Ramos (cell line): ENCODE measurements around the gene UNC5B.

ENCODE experiments used
- in situ Hi-C: fragments of 300-500 bp; cut with MboI; formaldehyde crosslinking; loops from one replicate; pipeline ENCODE4 v1.14.3; 2022; ENCODE audit warnings: low sequenced_read_pairs; ENCODE audit not compliant: unreplicated experiment

The UNC5B gene

DNA sequence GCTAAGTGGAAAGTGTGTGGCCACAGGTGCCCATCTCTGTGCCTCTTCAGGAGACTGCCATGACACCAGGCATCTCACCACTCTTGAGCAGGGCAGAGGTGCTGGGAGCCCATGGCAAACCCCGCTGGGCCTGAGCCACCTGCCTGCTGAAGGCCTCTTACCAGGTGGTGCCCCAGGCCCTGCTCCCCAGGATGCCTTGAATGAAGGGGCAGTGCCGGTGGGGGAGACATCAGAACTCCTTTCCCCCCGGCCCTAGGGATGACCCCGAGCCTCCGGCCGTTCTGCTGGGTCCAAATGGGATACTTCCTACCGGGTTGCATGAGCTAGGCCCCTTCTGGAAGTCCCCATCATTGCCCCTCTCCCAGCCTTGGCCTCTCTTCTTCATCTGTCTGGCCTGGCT, 37.6 kb downstream of the UNC5B start:
- in situ Hi-C loops, result no loop called here

DNA sequence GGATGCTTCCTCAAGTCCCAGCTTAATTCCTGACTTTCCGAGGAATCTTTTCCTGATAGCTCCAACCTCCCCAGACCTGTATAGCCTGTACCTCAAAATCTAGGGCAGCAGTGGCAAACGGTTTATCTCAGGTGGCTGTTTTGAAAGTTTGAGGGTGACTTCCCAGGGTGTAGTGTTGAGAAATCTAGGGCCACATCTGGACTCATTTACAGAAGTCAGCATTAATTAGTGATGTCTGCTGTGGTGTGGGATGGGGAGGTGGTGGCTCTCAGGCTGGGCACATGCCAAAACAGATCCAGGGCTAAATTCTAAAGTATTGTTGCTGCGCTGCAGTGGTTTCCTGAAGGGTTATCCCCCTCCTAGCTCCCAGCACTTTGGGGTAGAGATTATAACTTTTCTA, 38.0 kb downstream of the UNC5B start:
- in situ Hi-C loops, result no loop called here

DNA sequence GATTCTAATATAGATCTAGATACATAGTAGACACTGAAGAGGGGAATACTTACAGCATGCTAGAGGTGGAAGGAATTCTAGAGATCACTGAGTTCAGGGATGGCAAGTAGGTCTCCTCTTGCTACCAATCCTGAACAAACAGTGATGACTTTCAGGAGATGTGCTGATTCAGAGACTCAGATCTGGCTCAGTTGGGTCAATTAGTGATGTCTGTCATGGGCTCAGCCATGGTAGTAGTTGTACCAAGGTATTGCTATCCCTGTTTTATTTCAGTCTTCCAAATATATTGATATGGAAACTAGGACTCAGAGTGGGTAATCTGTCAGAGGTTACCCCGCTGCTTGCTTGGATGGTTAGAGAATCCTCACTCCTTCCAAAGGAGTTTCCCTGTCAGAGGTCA, 38.5 kb downstream of the UNC5B start:
- in situ Hi-C loops, result no loop called here

GRCh38 chr10:71251319-71251718, 38.9 kb downstream of the UNC5B start:
- in situ Hi-C loops, result no loop called here

- in situ Hi-C loops, result no loop called here
Observed at GRCh38 chr10:71252220-71252619, 39.9 kb downstream of the UNC5B start.

DNA sequence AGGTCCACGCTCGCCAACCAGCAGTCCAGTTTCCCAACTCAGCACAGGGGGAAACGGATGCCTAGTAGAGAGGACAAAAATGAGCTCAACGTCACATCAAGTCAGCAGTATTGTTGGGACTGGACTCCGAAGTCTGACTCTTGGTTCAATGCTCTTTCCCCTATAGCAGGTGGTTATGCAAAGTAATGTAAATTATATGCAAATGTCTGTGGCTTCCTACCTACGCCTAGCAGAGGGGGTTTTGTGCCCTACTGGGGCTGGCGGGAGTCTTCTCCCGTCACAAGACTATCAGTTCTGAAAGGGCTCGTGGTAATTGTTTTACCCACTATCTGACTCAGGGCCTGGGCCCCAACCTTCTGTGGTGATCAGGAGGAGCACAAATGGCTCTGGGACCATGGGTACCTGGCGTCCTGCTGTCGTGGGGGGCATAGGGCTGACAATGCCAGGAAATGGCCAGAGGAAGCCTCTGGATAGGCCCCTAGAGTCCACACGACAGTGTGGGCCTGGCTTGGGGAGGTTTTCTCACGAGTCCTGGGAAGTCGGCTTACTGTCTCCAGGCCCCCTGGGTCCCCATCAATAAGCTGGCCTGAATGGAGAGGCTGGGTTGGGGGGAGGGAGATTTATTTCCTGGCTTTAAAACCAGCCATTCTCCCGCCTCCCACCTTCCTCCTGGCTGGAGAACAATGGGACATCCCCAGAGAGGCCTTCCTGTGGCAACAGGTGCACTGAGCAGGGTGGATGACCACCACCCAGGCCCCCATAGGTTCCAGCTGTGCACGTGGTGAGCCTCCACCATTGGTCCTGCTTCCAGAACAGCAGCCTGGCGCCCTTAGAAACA, 41.8 kb downstream of the UNC5B start:
- in situ Hi-C loops, result no loop called here

GRCh38 chr10:71254834-71255549, 42.6 kb downstream of the UNC5B start:
- in situ Hi-C loops, result no loop called here

DNA sequence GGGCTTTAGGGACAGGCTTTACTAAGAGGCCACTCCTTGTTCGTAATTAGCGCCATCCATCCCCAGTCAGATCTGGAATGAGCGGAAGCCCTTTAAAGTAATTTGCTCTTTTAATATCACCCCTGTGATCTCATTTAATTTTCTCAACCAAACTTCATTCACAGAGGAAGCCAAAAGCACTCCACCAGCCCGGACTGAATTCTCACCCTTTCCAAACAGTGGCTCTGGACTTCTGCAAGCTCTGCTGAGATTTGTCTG, 43.1 kb downstream of the UNC5B start:
- in situ Hi-C loops, result no loop called here

DNA sequence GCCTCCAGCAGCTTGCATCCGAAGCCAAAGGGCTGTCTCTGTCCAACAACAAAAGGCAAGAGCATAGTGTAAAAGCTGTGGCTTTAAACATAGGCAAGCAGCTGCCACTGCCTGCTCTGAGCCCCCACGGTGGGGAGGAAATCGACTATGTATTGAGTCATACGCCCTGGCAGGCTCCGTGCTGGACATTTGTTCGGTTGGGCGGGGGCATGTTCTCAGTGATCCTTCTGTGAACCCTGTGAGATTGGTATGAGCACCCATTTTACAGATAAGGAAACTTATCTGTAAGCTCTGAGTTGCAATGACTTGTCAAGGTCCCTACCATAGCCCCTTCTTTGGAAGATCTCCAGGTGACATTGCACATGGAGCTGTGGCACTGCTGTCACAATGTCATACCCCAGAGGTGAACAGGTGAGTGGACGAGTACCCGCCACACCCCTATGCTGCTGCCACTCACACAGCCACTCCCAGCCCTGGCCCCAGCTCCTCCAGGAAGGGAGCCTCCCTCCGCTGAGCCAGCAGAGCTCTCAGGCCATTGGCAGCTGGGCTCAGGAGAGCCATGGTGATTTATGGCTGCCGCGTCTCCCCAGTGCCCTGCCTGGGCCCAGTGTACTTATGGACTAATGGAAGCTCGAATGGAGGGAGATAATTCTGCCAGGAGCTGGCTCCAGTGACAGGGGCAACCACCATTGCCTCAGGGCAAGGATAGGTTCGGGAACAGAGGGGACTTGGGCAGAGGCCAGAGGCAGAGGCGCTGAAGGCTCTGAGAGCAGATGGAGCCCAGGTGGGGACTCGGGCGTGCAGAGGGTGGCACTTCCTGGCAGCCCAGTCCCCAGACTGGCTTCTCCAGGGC, 43.7 kb downstream of the UNC5B start:
- in situ Hi-C loops, result no loop called here

GRCh38 chr10:71256661-71257318, 44.4 kb downstream of the UNC5B start:
- in situ Hi-C loops, result no loop called here

DNA sequence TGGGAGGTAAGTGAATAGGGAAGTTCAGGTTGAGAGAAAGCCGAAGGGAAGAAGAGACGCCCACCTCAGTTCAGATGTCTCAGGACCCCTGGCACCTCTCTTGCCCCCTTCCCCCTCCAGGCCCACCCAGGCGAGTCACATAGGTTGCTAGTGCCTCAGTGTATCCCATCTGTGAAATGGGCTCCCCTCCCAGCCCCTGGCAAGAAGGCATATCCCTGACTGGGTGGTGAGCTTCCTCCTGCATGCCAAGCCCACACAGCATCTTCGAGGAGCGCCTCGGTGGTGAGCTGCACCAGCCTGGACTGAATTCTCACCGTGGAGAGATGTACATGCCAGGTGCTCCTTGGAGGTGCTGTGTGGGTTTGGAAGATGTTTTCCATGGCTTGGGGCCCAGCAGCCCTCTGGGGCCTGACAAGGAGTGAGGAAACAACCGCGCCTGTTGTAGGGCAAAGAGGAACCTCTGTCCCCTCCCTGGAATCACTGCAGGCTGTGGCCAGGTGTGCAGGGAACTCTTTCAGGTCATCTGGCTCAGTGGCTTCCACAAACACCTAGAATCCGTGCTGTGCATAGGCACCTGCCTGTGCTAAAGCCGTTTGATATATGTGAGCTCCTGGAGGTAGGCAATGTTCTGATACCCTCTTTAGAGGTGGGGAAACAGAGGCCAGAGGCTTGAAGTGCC, 45.1 kb downstream of the UNC5B start:
- in situ Hi-C loops, result no loop called here

DNA sequence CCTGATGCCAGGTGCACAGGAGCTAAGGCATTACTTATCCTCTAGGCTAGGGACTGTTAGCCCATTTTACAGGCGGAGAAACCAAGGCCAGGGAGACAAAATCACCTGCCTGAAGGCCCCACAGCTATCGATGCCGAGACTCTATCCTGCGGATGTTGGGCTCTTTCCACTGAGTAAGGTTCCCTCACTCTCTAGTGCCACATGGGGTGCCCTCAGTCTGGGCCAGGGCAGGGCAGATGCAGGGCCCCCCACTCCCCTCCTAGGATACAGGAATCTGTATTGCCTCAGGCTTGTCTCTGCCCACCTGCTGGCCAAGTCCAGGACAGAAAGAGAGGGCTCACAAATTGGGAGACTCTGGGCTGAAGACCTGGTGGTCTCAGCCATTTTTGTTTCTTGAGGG, 45.7 kb downstream of the UNC5B start:
- in situ Hi-C loops, result no loop called here

- in situ Hi-C loops, result no loop called here
Observed at GRCh38 chr10:71258446-71259145, 46.2 kb downstream of the UNC5B start.

- in situ Hi-C loops, result no loop called here
Observed at GRCh38 chr10:71259282-71259681, 46.9 kb downstream of the UNC5B start.

DNA sequence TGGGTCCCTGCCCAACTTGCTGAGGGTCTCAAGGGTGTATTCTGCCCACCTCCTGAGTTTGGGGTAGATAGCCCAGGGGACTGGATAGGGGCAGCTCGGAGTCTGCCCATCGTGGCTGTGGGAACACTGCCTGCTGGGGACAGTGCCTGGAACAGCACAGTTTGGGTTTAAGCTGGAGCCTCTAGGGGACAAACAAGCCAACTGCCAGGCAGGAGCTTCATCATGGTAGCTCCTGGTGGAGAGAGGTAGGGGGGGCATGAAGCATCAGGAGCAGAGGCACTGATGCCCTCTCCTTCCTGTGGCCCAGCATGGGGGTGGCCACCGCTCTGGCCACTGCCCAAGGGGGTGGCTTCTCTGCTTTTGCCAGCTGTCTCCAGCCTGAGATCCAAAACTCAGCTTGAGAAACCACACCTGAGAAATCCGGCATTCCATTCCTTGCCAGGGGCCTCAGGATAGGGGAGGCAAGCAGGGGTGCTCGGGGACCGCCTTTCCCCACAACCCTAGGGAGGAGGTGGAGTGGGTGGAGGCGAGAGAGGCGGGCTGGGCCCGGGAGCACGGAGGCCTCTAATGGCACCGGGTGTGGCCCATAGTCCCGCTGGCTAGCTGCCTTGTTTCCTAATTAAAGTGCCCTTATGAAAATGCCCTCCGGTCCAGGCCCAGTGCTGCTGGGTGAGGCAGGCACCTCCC, 47.6 kb downstream of the UNC5B start:
- in situ Hi-C loops, result no loop called here

GRCh38 chr10:71260622-71261325, 48.4 kb downstream of the UNC5B start:
- in situ Hi-C loops, result no loop called here

GRCh38 chr10:71262027-71262426, 49.7 kb downstream of the UNC5B start:
- in situ Hi-C loops, result no loop called here

DNA sequence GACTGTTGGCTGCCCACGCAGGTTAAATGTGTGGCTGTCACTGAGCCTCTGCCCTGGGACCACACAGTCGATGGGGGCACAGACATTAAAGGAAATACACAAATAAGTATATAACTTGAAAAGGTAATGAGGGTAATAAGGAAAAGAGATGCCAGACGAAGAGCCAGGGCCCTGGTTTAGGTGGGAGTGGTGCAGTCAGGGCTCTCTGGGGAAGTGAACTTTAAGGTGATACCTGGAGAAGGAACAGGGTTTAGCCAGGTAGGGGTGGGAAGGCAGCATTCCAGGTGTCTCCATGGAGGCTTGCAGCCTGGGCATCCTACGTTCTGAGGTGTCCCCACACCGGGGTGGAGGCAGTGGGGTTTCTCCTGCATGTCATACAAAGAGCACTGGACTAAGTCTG, 50.4 kb downstream of the UNC5B start:
- in situ Hi-C loops, result no loop called here
